GM06990 (cell line): ENCODE data around the gene PHF19.

Source experiments
- DNase-seq: peaks from one replicate; pipeline ENCODE4 v3.0.0-alpha.2; 2011; ENCODE audit not compliant: insufficient read length; ENCODE audit errors: extremely low read depth
- H3K27me3 ChIP-seq: replicated peaks from 2 replicates; pipeline ENCODE4 v1.6.0; 2011; ENCODE audit warnings: low read length; ENCODE audit not compliant: control insufficient read depth, insufficient read depth
- H3K36me3 ChIP-seq: 2 replicates; pipeline ENCODE4 v1.5.1; 2011; ENCODE audit warnings: low read length; ENCODE audit not compliant: control insufficient read depth, insufficient read depth
- H3K4me3 ChIP-seq: replicated peaks from 2 replicates; pipeline ENCODE4 v1.5.1; 2011; ENCODE audit warnings: low read depth, mild to moderate bottlenecking, control low read depth, low read length
- CTCF ChIP-seq: IDR thresholded peaks from 2 replicates; pipeline ENCODE4 v1.5.1; 2011; ENCODE audit warnings: low read length, control low read depth, mild to moderate bottlenecking, inconsistent platforms; ENCODE audit not compliant: insufficient read depth, poor library complexity, severe bottlenecking

The PHF19 gene

GRCh38 chr9:120855827-120856670 is 20.9 kb downstream of the PHF19 start:
- no peak for TF ChIP-seq CTCF

GRCh38 chr9:120854596-120855327 is 22.2 kb downstream of the PHF19 start:
- H3K36me3 ChIP-seq: peaks cover 17% of the 10 kb centered on the region
- H3K27me3 ChIP-seq: no peaks in the 10 kb centered on the region
- no peak for TF ChIP-seq CTCF
- no peak for DNase-seq
- no peak overlapping the region for H3K4me3 ChIP-seq

More at GRCh38 chr9:120855827-120856670, 20.9 kb downstream of the PHF19 start:
- no peaks in the 10 kb centered on the region for H3K27me3 ChIP-seq
- no peak overlapping the region for H3K4me3 ChIP-seq
- DNase-seq: no peak
- peaks cover 24% of the 10 kb centered on the region for H3K36me3 ChIP-seq

- TF ChIP-seq CTCF: no peak
- Histone ChIP-seq H3K4me3 (no peak overlapping the region), H3K27me3 (no peaks in the 10 kb centered on the region), H3K36me3 (peaks cover 11% of the 10 kb centered on the region)
- no peak for DNase-seq
Observed at GRCh38 chr9:120853198-120853597, 23.8 kb downstream of the PHF19 start.

- H3K4me3 ChIP-seq: no peak overlapping the region
- H3K36me3 ChIP-seq: peaks cover 6% of the 10 kb centered on the region
- TF ChIP-seq CTCF: no peak
Observed at GRCh38 chr9:120852240-120853010, 24.6 kb downstream of the PHF19 start.

GRCh38 chr9:120851449-120851848 is 25.5 kb downstream of the PHF19 start:
- Histone ChIP-seq H3K36me3 (peaks cover 3% of the 10 kb centered on the region), H3K4me3 (no peak overlapping the region), H3K27me3 (no peaks in the 10 kb centered on the region)
- DNase-seq: no peak
- TF ChIP-seq CTCF: no peak

More at GRCh38 chr9:120852240-120853010, 24.6 kb downstream of the PHF19 start:
- H3K27me3 ChIP-seq: no peaks in the 10 kb centered on the region
- DNase-seq: no peak
